VCaP (cell line): ENCODE results near the gene SPATS2L.

Experiments used
- H3K27ac ChIP-seq: fragments of 450-650 bp; 2 replicates; pipeline ENCODE4 v1.5.1; 2017
- CTCF ChIP-seq: fragments of 450-650 bp; conservative IDR thresholded peaks from 2 replicates; pipeline ENCODE4 v1.5.1; 2017; ENCODE audit warnings: mild to moderate bottlenecking, moderate library complexity

SPATS2L gene

GRCh38 chr2:200456567-200456966, 150.1 kb downstream of the SPATS2L start:
- TF ChIP-seq CTCF, result no peak
- H3K27ac ChIP-seq, result peak overlapping the region; percentile 69; the same call in 1 of the 2 replicates

DNA sequence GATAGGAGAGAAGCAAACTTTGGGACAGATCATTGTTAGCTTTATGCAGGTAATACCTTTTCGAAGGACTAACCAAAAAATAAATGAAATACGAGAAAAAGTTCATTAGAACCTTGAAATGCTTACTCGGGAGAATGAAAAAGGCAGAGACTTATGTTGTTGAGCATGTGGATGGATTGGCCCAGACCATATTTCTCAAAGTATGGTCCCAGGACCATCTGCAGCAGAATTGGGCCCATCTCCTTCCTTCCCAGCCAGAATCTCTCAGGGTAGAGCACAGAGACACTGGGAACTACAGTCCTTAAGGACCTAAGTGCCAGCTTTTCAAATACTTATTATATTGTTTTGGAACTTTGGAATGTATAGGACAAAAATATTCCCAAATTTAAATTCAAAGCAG, 152.6 kb downstream of the SPATS2L start:
- H3K27ac ChIP-seq, result peak overlapping the region; percentile 69

GRCh38 chr2:200461846-200462710, 155.6 kb downstream of the SPATS2L start:
- H3K27ac ChIP-seq, result no peak overlapping the region
- no peak for TF ChIP-seq CTCF

More for the DNA sequence above, 152.6 kb downstream of the SPATS2L start:
- TF ChIP-seq CTCF, result no peak

DNA sequence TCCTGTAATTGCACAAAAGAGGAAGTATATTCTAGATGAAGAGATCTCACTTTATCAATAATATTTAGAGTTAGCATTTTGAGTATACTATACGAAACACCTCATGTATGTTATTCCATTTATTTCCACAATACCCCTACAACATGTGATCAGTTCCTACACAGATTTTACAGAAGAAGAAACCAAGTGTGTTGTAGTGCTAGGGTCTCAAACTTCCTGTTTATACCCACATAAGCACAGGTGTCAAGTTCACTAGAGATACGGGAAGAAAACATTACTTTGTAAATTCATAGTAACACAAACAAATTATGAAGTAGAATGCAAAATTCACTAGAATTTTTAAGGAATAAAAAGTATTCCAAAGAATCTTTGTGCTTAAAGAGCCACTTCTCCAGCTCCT, 157.0 kb downstream of the SPATS2L start:
- no peak for TF ChIP-seq CTCF
- H3K27ac ChIP-seq, result no peak overlapping the region

DNA sequence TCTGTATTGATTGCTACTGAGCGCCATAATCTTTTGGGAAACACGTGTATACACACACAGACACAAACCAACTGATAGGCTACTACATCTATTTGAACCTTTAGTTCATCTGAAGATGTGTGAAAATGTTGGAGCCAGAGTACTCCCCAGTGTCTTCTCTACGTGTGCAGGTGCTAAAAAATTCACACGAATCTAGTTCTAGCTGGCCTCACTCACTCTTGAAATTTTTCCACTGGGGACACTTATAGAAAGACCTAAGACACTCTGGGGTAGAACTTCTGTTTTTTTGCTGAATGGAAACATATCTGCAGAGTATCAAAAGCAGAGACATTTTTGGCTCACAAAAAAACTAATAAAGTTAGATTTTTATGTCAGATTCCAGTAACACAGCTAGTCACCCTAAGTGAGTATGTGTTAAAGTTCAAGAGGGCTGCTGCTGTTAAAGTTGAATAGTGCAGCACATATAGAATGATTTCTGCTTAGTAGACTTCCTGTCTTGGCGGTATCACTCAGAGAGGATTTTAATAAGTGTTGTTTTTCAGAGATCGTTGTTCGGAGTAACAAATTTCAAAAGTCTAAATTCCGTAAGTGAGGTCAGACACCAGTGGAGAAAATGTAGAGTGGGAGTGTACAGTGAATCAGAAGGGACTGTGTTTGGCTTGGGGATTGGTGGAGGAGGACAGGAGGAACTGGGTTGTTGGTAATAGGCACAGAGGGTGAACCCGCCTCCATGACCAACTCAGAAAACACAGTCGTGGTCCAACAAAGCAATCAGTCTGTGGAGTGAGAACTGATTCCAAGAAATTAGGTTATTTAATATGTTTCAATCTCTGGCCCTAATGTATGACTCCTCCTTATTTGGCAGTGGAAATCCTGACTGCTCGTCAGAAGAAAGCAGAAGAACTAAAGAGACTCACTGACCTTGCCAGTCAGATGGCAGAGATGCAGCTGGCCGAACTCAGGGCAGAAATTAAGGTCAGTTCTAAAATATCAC, 160.2 kb downstream of the SPATS2L start:
- no peak overlapping the region for H3K27ac ChIP-seq
- TF ChIP-seq CTCF, result no peak

DNA sequence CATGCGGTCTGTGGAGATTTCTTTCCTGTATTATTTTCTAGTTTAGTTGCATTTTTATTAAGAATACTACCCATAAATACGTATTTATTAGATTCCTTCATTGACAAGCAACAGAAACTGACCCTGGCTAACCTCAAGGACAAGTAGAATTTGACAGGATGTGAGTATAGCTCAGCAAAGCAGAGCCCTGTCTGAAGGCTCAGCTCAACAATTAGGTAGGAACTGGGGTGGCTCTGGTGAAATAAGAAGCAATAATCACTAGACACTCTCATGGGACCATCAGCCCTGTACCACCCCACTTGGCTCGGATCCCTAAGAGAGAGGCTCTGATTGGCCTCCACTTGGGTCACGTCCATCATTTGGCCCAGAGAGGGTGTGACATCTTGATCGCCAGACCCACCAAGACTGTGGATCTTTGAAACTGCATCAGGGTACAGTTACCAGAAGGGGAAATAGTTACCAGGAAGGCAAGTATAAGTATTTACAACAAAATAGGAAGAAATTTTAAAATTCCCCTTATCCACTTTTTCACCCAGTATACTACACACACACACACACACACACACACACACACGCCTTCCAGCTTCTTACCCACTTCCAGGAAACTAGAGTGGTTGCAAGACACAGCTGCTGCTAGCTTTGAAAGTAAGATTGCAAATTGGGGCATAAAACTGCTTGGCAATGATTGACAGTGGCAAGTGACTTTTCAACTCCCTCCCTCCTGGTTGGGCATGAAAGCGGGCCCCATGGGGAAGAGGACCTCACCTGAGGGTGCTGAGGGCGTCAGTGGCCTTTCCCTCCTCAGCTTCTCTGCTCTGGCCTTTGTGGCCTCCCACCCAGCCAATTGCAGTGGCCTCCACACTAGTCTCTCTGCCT, 161.6 kb downstream of the SPATS2L start:
- no peak overlapping the region for H3K27ac ChIP-seq
- TF ChIP-seq CTCF, result no peak
